HG03175 (cell line): ENCODE measurements around the gene ZDHHC14.
"Not testable (repeated sequence)": the region's sequence is repeated elsewhere in the genome, so short reads cannot be mapped to it uniquely, and the experiment has no call there.

ENCODE experiments used
- ATAC-seq: cut with Tn5 transposase; IDR thresholded peaks from one replicate; pipeline ENCODE4 v1.9.1; 2021; ENCODE audit warnings: mild to moderate bottlenecking, moderate library complexity; ENCODE audit not compliant: unreplicated experiment

ZDHHC14 gene

GRCh38 chr6:157402996-157403685 lies 22.2 kb downstream of the ZDHHC14 start:
- ATAC-seq: no peak

GRCh38 chr6:157403686-157404051 lies 22.7 kb downstream of the ZDHHC14 start:
- no peak for ATAC-seq

GRCh38 chr6:157405986-157406385 lies 25.0 kb downstream of the ZDHHC14 start:
- no peak for ATAC-seq

- no peak for ATAC-seq
These were observed 25.7 kb downstream of the ZDHHC14 start for GRCh38 chr6:157406661-157407060.

GRCh38 chr6:157407646-157408045 lies 26.7 kb downstream of the ZDHHC14 start:
- ATAC-seq: no peak

- ATAC-seq: not testable (repeated sequence)
These were observed 27.4 kb downstream of the ZDHHC14 start for GRCh38 chr6:157408427-157408826.

GRCh38 chr6:157410045-157410444 lies 29.1 kb downstream of the ZDHHC14 start:
- no peak for ATAC-seq

GRCh38 chr6:157411368-157411767 lies 30.4 kb downstream of the ZDHHC14 start:
- no peak for ATAC-seq

GRCh38 chr6:157412791-157413190 lies 31.8 kb downstream of the ZDHHC14 start:
- no peak for ATAC-seq

GRCh38 chr6:157420497-157420896 lies 39.5 kb downstream of the ZDHHC14 start:
- no peak for ATAC-seq

- no peak for ATAC-seq
These were observed 43.6 kb downstream of the ZDHHC14 start for GRCh38 chr6:157424491-157425020.

- ATAC-seq: no peak
These were observed 47.0 kb downstream of the ZDHHC14 start for GRCh38 chr6:157427969-157428368.

- no peak for ATAC-seq
These were observed 47.6 kb downstream of the ZDHHC14 start for GRCh38 chr6:157428427-157429202.

GRCh38 chr6:157429248-157429647 lies 48.3 kb downstream of the ZDHHC14 start:
- no peak for ATAC-seq

GRCh38 chr6:157430834-157431233 lies 49.8 kb downstream of the ZDHHC14 start:
- no peak for ATAC-seq

- no peak for ATAC-seq
These were observed 51.4 kb downstream of the ZDHHC14 start for GRCh38 chr6:157432231-157432891.

- no peak for ATAC-seq
These were observed 51.9 kb downstream of the ZDHHC14 start for GRCh38 chr6:157432892-157433265.

- ATAC-seq: no peak
These were observed 52.7 kb downstream of the ZDHHC14 start for GRCh38 chr6:157433678-157434081.

- ATAC-seq: no peak
These were observed 53.5 kb downstream of the ZDHHC14 start for GRCh38 chr6:157434349-157435033.

GRCh38 chr6:157436219-157436943 lies 55.4 kb downstream of the ZDHHC14 start:
- no peak for ATAC-seq
